Measurements from ENCODE around the gene IFT81.

Gene IFT81

GRCh38 chr12:110171186-110171538 is 47.0 kb downstream of the IFT81 start:
- H3K18ac ChIP-seq (ENCODE audit: low read depth in 1 of 2, low read length in 2 of 2): no peak overlapping the region

GRCh38 chr12:110171636-110172035 is 47.5 kb downstream of the IFT81 start:
- Histone ChIP-seq H3K23ac (ENCODE audit: low read length in 2 of 2) (no peak overlapping the region), H3K14ac (ENCODE audit: low read length in 2 of 2) (no peak overlapping the region), H3K9ac (ENCODE audit: low read length) (no peak overlapping the region), H4K91ac (ENCODE audit: low read length) (no peak overlapping the region), H4K8ac (ENCODE audit: low read length) (no peak overlapping the region), H3K27me3 (ENCODE audit: control insufficient read depth in 1 of 2, insufficient read depth in 1 of 2, low read length in 2 of 2) (no peaks in the 10 kb centered on the region), H2AFZ (ENCODE audit: low read depth, low read length) (no peak overlapping the region), H2BK120ac (ENCODE audit: low read depth, low read length) (no peak overlapping the region), H3K27ac (ENCODE audit: low read length, poor library complexity, severe bottlenecking) (no peak overlapping the region), H3K18ac (ENCODE audit: low read depth in 1 of 2, low read length in 2 of 2) (no peak overlapping the region), H3K4ac (ENCODE audit: low read depth in 1 of 2, low read length in 2 of 2) (no peak overlapping the region), H2AK5ac (ENCODE audit: low read length, severe bottlenecking) (no peak overlapping the region), H3K4me1 (ENCODE audit: control insufficient read depth, insufficient read depth, low read depth, low read length) (no peaks in the 10 kb centered on the region), H3K9me3 (ENCODE audit: control insufficient read depth, low read length) (no peaks in the 10 kb centered on the region), H2BK12ac (ENCODE audit: low read length in 2 of 2) (no peak overlapping the region), H3K36me3 (ENCODE audit: control insufficient read depth in 1 of 2, insufficient read depth in 2 of 2, low read depth in 1 of 2, low read length in 2 of 2) (peaks cover 7 to 22% of the 10 kb centered on the region in 2 experiments), H2BK5ac (ENCODE audit: low read depth, low read length, poor library complexity, severe bottlenecking) (no peak overlapping the region), H3K4me3 (ENCODE audit: insufficient read depth in 1 of 2, low read depth in 1 of 2, low read length in 2 of 2) (no peak overlapping the region), H3K4me2 (ENCODE audit: low read length, poor library complexity, severe bottlenecking) (no peak overlapping the region), H2BK15ac (ENCODE audit: low read depth, poor library complexity, severe bottlenecking) (no peak overlapping the region), H3K79me1 (replicated peaks; ENCODE audit: low read length, poor library complexity, severe bottlenecking) (peaks cover 9% of the 10 kb centered on the region)
- 97% methylated on average over 4 of the region's 4 CpGs for WGBS
- no peak for DNase-seq

More at GRCh38 chr12:110171186-110171538, 47.0 kb downstream of the IFT81 start:
- Histone ChIP-seq H3K4me2 (ENCODE audit: low read length, poor library complexity, severe bottlenecking) (no peak overlapping the region), H3K9me3 (ENCODE audit: control insufficient read depth, low read length) (no peaks in the 10 kb centered on the region), H4K91ac (ENCODE audit: low read length) (no peak overlapping the region), H2BK15ac (ENCODE audit: low read depth, poor library complexity, severe bottlenecking) (no peak overlapping the region), H3K14ac (ENCODE audit: low read length in 2 of 2) (no peak overlapping the region), H3K23ac (ENCODE audit: low read length in 2 of 2) (no peak overlapping the region), H3K4me1 (ENCODE audit: control insufficient read depth, insufficient read depth, low read depth, low read length) (no peaks in the 10 kb centered on the region), H3K79me1 (replicated peaks; ENCODE audit: low read length, poor library complexity, severe bottlenecking) (peaks cover 9% of the 10 kb centered on the region), H3K27ac (ENCODE audit: low read length, poor library complexity, severe bottlenecking) (no peak overlapping the region), H4K8ac (ENCODE audit: low read length) (no peak overlapping the region), H2BK12ac (ENCODE audit: low read length in 2 of 2) (no peak overlapping the region), H3K9ac (ENCODE audit: low read length) (no peak overlapping the region), H3K4ac (ENCODE audit: low read depth in 1 of 2, low read length in 2 of 2) (no peak overlapping the region), H2AK5ac (ENCODE audit: low read length, severe bottlenecking) (no peak overlapping the region), H3K4me3 (ENCODE audit: insufficient read depth in 1 of 2, low read depth in 1 of 2, low read length in 2 of 2) (no peak overlapping the region), H3K36me3 (ENCODE audit: control insufficient read depth in 1 of 2, insufficient read depth in 2 of 2, low read depth in 1 of 2, low read length in 2 of 2) (peaks cover 7 to 22% of the 10 kb centered on the region in 2 experiments), H2AFZ (ENCODE audit: low read depth, low read length) (no peak overlapping the region), H2BK120ac (ENCODE audit: low read depth, low read length) (no peak overlapping the region), H2BK5ac (ENCODE audit: low read depth, low read length, poor library complexity, severe bottlenecking) (no peak overlapping the region), H3K27me3 (ENCODE audit: control insufficient read depth in 1 of 2, insufficient read depth in 1 of 2, low read length in 2 of 2) (no peaks in the 10 kb centered on the region)
- DNase-seq: no peak
- WGBS: 100% methylated on average over 2 of the region's 3 CpGs

- Histone ChIP-seq H4K8ac (ENCODE audit: low read length) (no peak overlapping the region), H3K18ac (ENCODE audit: low read depth in 1 of 2, low read length in 2 of 2) (no peak overlapping the region), H2BK120ac (ENCODE audit: low read depth, low read length) (no peak overlapping the region), H2BK15ac (ENCODE audit: low read depth, poor library complexity, severe bottlenecking) (no peak overlapping the region), H3K23ac (ENCODE audit: low read length in 2 of 2) (no peak overlapping the region), H2AFZ (ENCODE audit: low read depth, low read length) (no peak overlapping the region), H3K4ac (ENCODE audit: low read depth in 1 of 2, low read length in 2 of 2) (no peak overlapping the region), H2BK12ac (ENCODE audit: low read length in 2 of 2) (no peak overlapping the region), H3K27ac (ENCODE audit: low read length, poor library complexity, severe bottlenecking) (no peak overlapping the region), H2BK5ac (ENCODE audit: low read depth, low read length, poor library complexity, severe bottlenecking) (no peak overlapping the region), H3K9ac (ENCODE audit: low read length) (no peak overlapping the region), H3K4me1 (ENCODE audit: control insufficient read depth, insufficient read depth, low read depth, low read length) (peaks cover 2% of the 10 kb centered on the region), H3K4me3 (ENCODE audit: insufficient read depth in 1 of 2, low read depth in 1 of 2, low read length in 2 of 2) (no peak overlapping the region), H4K91ac (ENCODE audit: low read length) (no peak overlapping the region), H2AK5ac (ENCODE audit: low read length, severe bottlenecking) (no peak overlapping the region), H3K14ac (ENCODE audit: low read length in 2 of 2) (no peak overlapping the region), H3K36me3 (ENCODE audit: control insufficient read depth in 1 of 2, insufficient read depth in 2 of 2, low read depth in 1 of 2, low read length in 2 of 2) (peaks cover 3 to 5% of the 10 kb centered on the region in 2 experiments), H3K9me3 (ENCODE audit: control insufficient read depth, low read length) (no peaks in the 10 kb centered on the region), H3K79me1 (replicated peaks; ENCODE audit: low read length, poor library complexity, severe bottlenecking) (peaks cover 4% of the 10 kb centered on the region), H3K4me2 (ENCODE audit: low read length, poor library complexity, severe bottlenecking) (no peak overlapping the region), H3K27me3 (ENCODE audit: control insufficient read depth in 1 of 2, insufficient read depth in 1 of 2, low read length in 2 of 2) (no peaks in the 10 kb centered on the region)
- DNase-seq: no peak
- WGBS: 98% methylated on average over 4 of the region's 6 CpGs
These were observed 50.3 kb downstream of the IFT81 start for GRCh38 chr12:110174373-110174996.

GRCh38 chr12:110175201-110175600 is 51.0 kb downstream of the IFT81 start:
- Histone ChIP-seq H2BK12ac (ENCODE audit: low read length in 2 of 2) (no peak overlapping the region), H3K23ac (ENCODE audit: low read length in 2 of 2) (no peak overlapping the region), H2BK15ac (ENCODE audit: low read depth, poor library complexity, severe bottlenecking) (no peak overlapping the region), H2BK120ac (ENCODE audit: low read depth, low read length) (no peak overlapping the region), H3K27ac (ENCODE audit: low read length, poor library complexity, severe bottlenecking) (no peak overlapping the region), H3K9me3 (ENCODE audit: control insufficient read depth, low read length) (no peaks in the 10 kb centered on the region), H2AFZ (ENCODE audit: low read depth, low read length) (no peak overlapping the region), H3K27me3 (ENCODE audit: control insufficient read depth in 1 of 2, insufficient read depth in 1 of 2, low read length in 2 of 2) (no peaks in the 10 kb centered on the region), H2AK5ac (ENCODE audit: low read length, severe bottlenecking) (no peak overlapping the region), H3K14ac (ENCODE audit: low read length in 2 of 2) (no peak overlapping the region), H4K91ac (ENCODE audit: low read length) (no peak overlapping the region), H3K4ac (ENCODE audit: low read depth in 1 of 2, low read length in 2 of 2) (no peak overlapping the region), H3K79me1 (replicated peaks; ENCODE audit: low read length, poor library complexity, severe bottlenecking) (peaks cover 3% of the 10 kb centered on the region), H3K4me3 (ENCODE audit: insufficient read depth in 1 of 2, low read depth in 1 of 2, low read length in 2 of 2) (no peak overlapping the region), H3K4me2 (ENCODE audit: low read length, poor library complexity, severe bottlenecking) (no peak overlapping the region), H2BK5ac (ENCODE audit: low read depth, low read length, poor library complexity, severe bottlenecking) (no peak overlapping the region), H3K9ac (ENCODE audit: low read length) (no peak overlapping the region), H3K18ac (ENCODE audit: low read depth in 1 of 2, low read length in 2 of 2) (no peak overlapping the region), H3K36me3 (ENCODE audit: control insufficient read depth in 1 of 2, insufficient read depth in 2 of 2, low read depth in 1 of 2, low read length in 2 of 2) (peaks cover 3 to 5% of the 10 kb centered on the region in 2 experiments), H4K8ac (ENCODE audit: low read length) (no peak overlapping the region), H3K4me1 (ENCODE audit: control insufficient read depth, insufficient read depth, low read depth, low read length) (peaks cover 2% of the 10 kb centered on the region)
- 100% methylated on average over 1 of the region's 4 CpGs for WGBS
- no peak for DNase-seq

All from mesenchymal stem cell (in vitro differentiated cells and primary cell).